Spinal cord (tissue), 10 donors: Measurements from ENCODE around the gene WWOX. TPM values are rescaled to one million over a fixed set of nuclear protein-coding genes. Genes with fewer than 3 reads are reported as not detected.
"Not testable (repeated sequence)": the region's sequence is repeated elsewhere in the genome, so short reads cannot be mapped to it uniquely, and the experiment has no call there.

Experiments used
- DNase-seq, 6 donors: peaks; one replicate each; pipeline versions ENCODE4 v3.0.0 to v3.0.0-alpha.2; 2013 to 2015; ENCODE audit warnings: low spot score in 6 of 6, low read depth in 4 of 6
- H3K27ac ChIP-seq: one replicate; pipeline ENCODE4 v1.5.1; 2013; ENCODE audit warnings: low read depth, low read length, control low read depth
- H3K27me3 ChIP-seq: one replicate; pipeline ENCODE4 v1.6.1; 2013; ENCODE audit warnings: low read length; ENCODE audit not compliant: control insufficient read depth, insufficient read depth
- H3K36me3 ChIP-seq: one replicate; pipeline ENCODE4 v1.6.1; 2013; ENCODE audit warnings: low read length; ENCODE audit not compliant: control insufficient read depth, insufficient read depth
- H3K4me1 ChIP-seq: one replicate; pipeline ENCODE4 v1.6.1; 2013; ENCODE audit warnings: low read length; ENCODE audit not compliant: control insufficient read depth, insufficient read depth
- H3K4me3 ChIP-seq: one replicate; pipeline ENCODE4 v1.5.1; 2013; ENCODE audit warnings: low read depth, low read length, control low read depth
- H3K9me3 ChIP-seq: one replicate; pipeline ENCODE4 v1.6.1; 2013; ENCODE audit warnings: low read length; ENCODE audit not compliant: control insufficient read depth, insufficient read depth
- WGBS: methylation state at CpG from one replicate; pipeline ENCODE4 v1.1.5; 2013; ENCODE audit warnings: missing lambda C conversion rate; ENCODE audit not compliant: insufficient coverage; 5-methylcytosine and 5-hydroxymethylcytosine counted together
- polyA plus RNA-seq, 2 donors: library from polyadenylated mRNA; unstranded; fragments of 120-200 nt; gene quantifications; one replicate each; pipeline ENCODE4 v1.2.1, GENCODE V29; 2013; ENCODE audit not compliant: insufficient read length in 2 of 2
- total RNA-seq, 2 donors: library from RNA; depleted of rRNA in 1 of 2; stranded (reverse); fragments of 120-200 nt in 1 of 2; fragments of >200 nt in 1 of 2; gene quantifications; one replicate each; pipeline versions ENCODE4 v1.2.3 to v1.2.4, GENCODE V29; 2013 to 2014
- donor health status: healthy.

Gene WWOX
- total and polyA plus RNA-seq, 4 donors = 27.5 to 51.5 (median 32.5) TPM

- peaks cover 11% of the 10 kb centered on the region for H3K4me1 ChIP-seq
- no peak overlapping the region for H3K4me3 ChIP-seq
- H3K36me3 ChIP-seq = no peaks in the 10 kb centered on the region
- H3K9me3 ChIP-seq = peaks cover 3% of the 10 kb centered on the region
- WGBS = 94% methylated on average over 3 of the region's 4 CpGs
- DNase-seq = no peak
- no peaks in the 10 kb centered on the region for H3K27me3 ChIP-seq
- no peak overlapping the region for H3K27ac ChIP-seq
These were observed 1115.8 kb downstream of the WWOX start for GRCh38 chr16:79215289-79215688.

GRCh38 chr16:79217375-79218011, 1118.0 kb downstream of the WWOX start:
- 89% methylated on average over 5 of the region's 6 CpGs for WGBS
- no peak overlapping the region for H3K27ac ChIP-seq
- no peak for DNase-seq
- no peaks in the 10 kb centered on the region for H3K4me1 ChIP-seq
- no peaks in the 10 kb centered on the region for H3K36me3 ChIP-seq
- no peaks in the 10 kb centered on the region for H3K27me3 ChIP-seq
- peaks cover 3% of the 10 kb centered on the region for H3K9me3 ChIP-seq
- no peak overlapping the region for H3K4me3 ChIP-seq

- WGBS = 100% methylated on average over 1 of the region's 1 CpG
- Histone ChIP-seq H3K4me3 (no peak overlapping the region), H3K27me3 (no peaks in the 10 kb centered on the region), H3K9me3 (peaks cover 3% of the 10 kb centered on the region), H3K36me3 (no peaks in the 10 kb centered on the region), H3K27ac (no peak overlapping the region), H3K4me1 (no peaks in the 10 kb centered on the region)
- no peak for DNase-seq
These were observed 1118.9 kb downstream of the WWOX start for GRCh38 chr16:79218351-79218750.

GRCh38 chr16:79225994-79226393, 1126.5 kb downstream of the WWOX start:
- not testable (repeated sequence) for H3K9me3 ChIP-seq, H3K27me3 ChIP-seq, H3K4me3 ChIP-seq, H3K4me1 ChIP-seq, H3K27ac ChIP-seq, DNase-seq, H3K36me3 ChIP-seq
- no CpG with 5 or more reads among the region's 3 CpGs for WGBS

GRCh38 chr16:79229361-79229760, 1129.9 kb downstream of the WWOX start:
- Histone ChIP-seq H3K27me3 (no peaks in the 10 kb centered on the region), H3K36me3 (no peaks in the 10 kb centered on the region), H3K4me3 (no peak overlapping the region), H3K9me3 (no peaks in the 10 kb centered on the region), H3K4me1 (no peaks in the 10 kb centered on the region), H3K27ac (no peak overlapping the region)
- DNase-seq = peak in 1 of 6 donors; percentile 66
- 72% methylated on average over 20 of the region's 20 CpGs for WGBS

- 100% methylated on average over 1 of the region's 2 CpGs for whole genome bisulfite sequencing
- DNase-seq, H3K27me3 ChIP-seq: not testable (repeated sequence)
These were observed 1146.2 kb downstream of the WWOX start for GRCh38 chr16:79245700-79246099.

GRCh38 chr16:79247386-79247785, 1147.9 kb downstream of the WWOX start:
- Histone ChIP-seq H3K4me3 (no peak overlapping the region), H3K27me3 (no peaks in the 10 kb centered on the region), H3K4me1 (no peaks in the 10 kb centered on the region), H3K9me3 (no peaks in the 10 kb centered on the region), H3K27ac (no peak overlapping the region), H3K36me3 (no peaks in the 10 kb centered on the region)
- no peak for DNase-seq
- 80% methylated on average over 1 of the region's 5 CpGs for WGBS

More at GRCh38 chr16:79245700-79246099, 1146.2 kb downstream of the WWOX start:
- not testable (repeated sequence) for H3K4me1 ChIP-seq, H3K27ac ChIP-seq, H3K9me3 ChIP-seq, H3K4me3 ChIP-seq, H3K36me3 ChIP-seq

- DNase-seq = no peak
- no peaks in the 10 kb centered on the region for H3K9me3 ChIP-seq
- no peaks in the 10 kb centered on the region for H3K36me3 ChIP-seq
- H3K27me3 ChIP-seq = no peaks in the 10 kb centered on the region
- WGBS = no CpG with 5 or more reads among the region's 1 CpG
- H3K4me3 ChIP-seq = no peak overlapping the region
- no peak overlapping the region for H3K27ac ChIP-seq
- peaks cover 4% of the 10 kb centered on the region for H3K4me1 ChIP-seq
These were observed 1148.9 kb downstream of the WWOX start for GRCh38 chr16:79248351-79248750.

GRCh38 chr16:79250502-79251098, 1151.1 kb downstream of the WWOX start:
- Histone ChIP-seq H3K4me1 (peaks cover 7% of the 10 kb centered on the region), H3K4me3 (no peak overlapping the region), H3K27me3 (no peaks in the 10 kb centered on the region), H3K9me3 (no peaks in the 10 kb centered on the region), H3K27ac (no peak overlapping the region), H3K36me3 (no peaks in the 10 kb centered on the region)
- peak in 2 of 6 donors; percentile 21 to 50 for DNase-seq
- WGBS = 89% methylated on average over 3 of the region's 8 CpGs

- Histone ChIP-seq H3K4me3 (no peak overlapping the region), H3K9me3 (no peaks in the 10 kb centered on the region), H3K4me1 (peaks cover 7% of the 10 kb centered on the region), H3K27ac (no peak overlapping the region), H3K27me3 (no peaks in the 10 kb centered on the region), H3K36me3 (no peaks in the 10 kb centered on the region)
- WGBS = 74% methylated on average over 4 of the region's 9 CpGs
- no peak for DNase-seq
These were observed 1153.7 kb downstream of the WWOX start for GRCh38 chr16:79253100-79253631.
